GM18858 (cell line): ENCODE results near the gene UMAD1.
A peak's percentile ranks its signal among the peaks of the same experiment; 100 is the strongest.
"Not testable (repeated sequence)": the region's sequence is repeated elsewhere in the genome, so short reads cannot be mapped to it uniquely, and the experiment has no call there.

Source experiments
- ATAC-seq: cut with Tn5 transposase; IDR thresholded peaks from one replicate; pipeline ENCODE4 v1.9.1; 2021; ENCODE audit not compliant: unreplicated experiment

UMAD1 gene

GRCh38 chr7:7793921-7794320 is 153.4 kb downstream of the UMAD1 start:
- no peak for ATAC-seq

GRCh38 chr7:7795203-7795602 is 154.7 kb downstream of the UMAD1 start:
- ATAC-seq = no peak

- ATAC-seq = no peak
These were observed 155.1 kb downstream of the UMAD1 start for GRCh38 chr7:7795630-7796121.

- peak; percentile 68 for ATAC-seq
These were observed 158.0 kb downstream of the UMAD1 start for GRCh38 chr7:7798510-7798909.

DNA sequence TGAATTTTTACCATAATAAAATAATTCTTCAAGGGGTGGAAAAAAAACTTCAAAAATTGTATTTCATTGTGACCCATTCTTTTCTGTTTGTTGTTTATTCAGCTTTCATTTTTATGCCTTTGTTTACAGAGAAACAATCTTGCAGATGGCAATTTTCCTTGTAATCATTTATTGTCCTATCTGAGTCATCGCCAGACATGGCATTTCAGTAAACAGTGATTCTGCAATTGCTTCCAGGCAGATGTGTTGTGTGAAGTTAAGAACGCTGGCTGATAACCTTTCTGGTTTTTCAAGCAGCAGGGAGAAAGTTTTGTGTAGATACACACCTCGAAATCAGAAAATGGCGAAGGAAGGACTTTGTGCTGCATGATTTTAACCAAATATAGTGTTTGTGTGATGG is 158.6 kb downstream of the UMAD1 start:
- ATAC-seq = no peak

GRCh38 chr7:7802531-7802930 is 162.0 kb downstream of the UMAD1 start:
- ATAC-seq = no peak

- no peak for ATAC-seq
These were observed 163.2 kb downstream of the UMAD1 start for GRCh38 chr7:7803715-7804178.

- not testable (repeated sequence) for ATAC-seq
These were observed 164.3 kb downstream of the UMAD1 start for GRCh38 chr7:7804822-7805221.

GRCh38 chr7:7805511-7806153 is 165.1 kb downstream of the UMAD1 start:
- ATAC-seq = no peak

DNA sequence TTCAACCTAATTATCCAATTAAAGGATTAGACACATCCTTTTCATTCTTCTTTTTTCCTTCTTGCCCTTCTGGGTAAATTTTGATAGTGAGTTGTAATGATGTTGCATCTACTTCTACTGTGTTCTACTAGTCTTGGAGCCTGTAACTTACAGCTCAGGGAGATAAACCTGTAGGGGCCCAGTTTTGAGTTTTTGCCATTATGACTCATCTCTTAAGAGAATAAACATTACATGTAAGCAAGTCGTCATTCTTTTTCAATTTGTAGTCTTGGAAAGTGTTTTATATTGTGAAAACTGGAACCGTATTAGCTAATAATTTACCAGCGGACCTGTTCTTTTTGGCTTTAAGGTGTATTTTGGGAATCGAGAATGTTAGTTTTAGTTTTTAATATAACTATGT is 167.6 kb downstream of the UMAD1 start:
- no peak for ATAC-seq

DNA sequence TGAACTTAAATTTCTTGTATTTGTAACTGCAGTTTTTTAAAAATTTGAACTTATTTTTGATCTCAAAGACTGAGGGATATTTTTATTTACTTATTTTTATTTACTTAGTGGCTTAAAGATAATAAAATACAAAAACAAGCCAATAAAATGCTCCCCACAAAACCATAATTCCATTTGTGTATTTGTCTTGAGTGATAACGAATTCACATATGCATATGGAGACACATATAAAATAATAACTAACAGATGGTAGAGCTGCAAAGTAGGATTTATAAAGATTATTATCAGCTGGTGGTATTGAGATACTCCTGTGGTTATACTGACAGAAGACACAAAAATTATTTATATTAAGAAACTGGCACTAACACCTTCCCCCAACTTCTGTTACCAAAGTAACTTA is 168.1 kb downstream of the UMAD1 start:
- ATAC-seq = no peak

DNA sequence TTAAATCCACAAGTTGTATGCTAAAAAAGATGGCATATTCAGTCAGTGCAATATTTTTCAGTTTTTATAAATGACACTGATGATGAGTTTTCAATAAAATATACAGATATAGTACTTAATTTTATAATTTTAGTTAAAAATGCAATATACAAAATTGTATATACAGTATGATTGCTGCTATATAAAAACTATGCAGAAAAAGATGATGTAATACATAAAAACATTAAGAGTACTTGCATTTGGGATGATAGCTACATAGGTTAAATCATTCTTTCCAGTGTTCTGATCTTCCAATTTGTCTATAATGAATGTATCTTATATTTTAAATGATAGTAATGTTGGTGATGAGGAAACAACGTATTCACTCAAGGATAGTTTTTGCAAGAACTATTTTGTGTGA is 169.8 kb downstream of the UMAD1 start:
- ATAC-seq = no peak

GRCh38 chr7:7810826-7811225 is 170.3 kb downstream of the UMAD1 start:
- ATAC-seq = no peak

GRCh38 chr7:7812112-7812511 is 171.6 kb downstream of the UMAD1 start:
- ATAC-seq = no peak

- no peak for ATAC-seq
These were observed 174.8 kb downstream of the UMAD1 start for GRCh38 chr7:7815395-7815794.

- ATAC-seq = peak; percentile 37
These were observed 175.5 kb downstream of the UMAD1 start for GRCh38 chr7:7816084-7816483.

GRCh38 chr7:7816816-7817536 is 176.4 kb downstream of the UMAD1 start:
- ATAC-seq = no peak

DNA sequence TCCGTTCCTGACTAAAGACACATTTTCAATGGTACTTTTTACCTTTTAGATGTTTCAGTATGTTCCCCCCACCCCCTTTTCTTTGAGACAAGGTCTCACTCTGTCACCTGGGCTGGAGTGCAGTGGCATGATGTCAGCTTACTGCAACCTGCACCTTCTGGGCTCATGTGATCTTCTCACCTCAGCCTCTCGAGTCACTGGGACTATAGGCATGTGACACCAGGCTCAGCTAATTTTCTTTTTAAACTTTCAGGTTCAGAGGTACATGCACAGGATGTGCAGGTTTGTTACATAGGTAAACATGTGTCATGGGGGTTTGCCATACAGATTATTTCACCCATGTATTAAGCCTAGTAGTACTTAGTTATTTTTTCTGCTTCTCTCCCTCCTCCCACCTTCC is 177.2 kb downstream of the UMAD1 start:
- ATAC-seq = no peak

- ATAC-seq = not testable (repeated sequence)
These were observed 177.6 kb downstream of the UMAD1 start for GRCh38 chr7:7818179-7818578.

GRCh38 chr7:7819442-7820247 is 179.1 kb downstream of the UMAD1 start:
- ATAC-seq = no peak

DNA sequence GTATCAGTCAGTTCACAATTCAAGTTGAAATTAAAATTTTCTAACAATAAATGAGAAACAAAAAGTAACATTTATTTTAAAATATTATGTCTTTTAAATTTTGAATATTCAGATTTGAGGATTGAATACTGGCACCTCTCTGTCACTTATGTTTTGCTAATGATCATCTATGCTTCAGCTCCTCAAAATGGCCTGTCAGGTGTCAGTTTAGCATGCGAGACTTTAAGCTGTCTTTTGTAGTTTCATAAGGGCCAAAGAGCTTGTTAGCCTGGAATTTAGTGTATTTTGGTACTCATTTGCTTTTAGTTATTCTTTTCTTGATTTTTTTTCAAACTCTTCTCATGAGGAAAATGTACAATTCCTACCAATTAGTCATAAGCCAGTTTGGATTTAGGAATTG is 179.9 kb downstream of the UMAD1 start:
- ATAC-seq = no peak

DNA sequence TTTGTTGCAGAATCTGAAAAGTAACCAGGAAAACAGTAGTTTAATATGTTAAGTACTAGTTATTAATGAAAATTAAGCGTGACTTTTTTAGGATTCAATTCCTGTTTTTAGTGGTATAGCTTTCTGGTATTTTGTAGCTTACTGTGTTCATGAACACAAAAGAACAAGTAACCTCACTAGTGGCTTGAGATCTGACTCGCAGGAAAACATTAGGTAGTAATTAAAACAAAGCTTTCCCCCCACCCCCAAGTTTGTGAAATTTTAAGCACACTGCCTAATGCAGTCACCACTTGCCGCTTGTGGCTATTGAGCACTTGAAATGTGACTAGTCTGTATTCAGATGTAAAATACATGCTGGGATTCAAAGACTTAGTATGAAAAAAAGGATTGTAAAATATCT is 180.4 kb downstream of the UMAD1 start:
- peak; percentile 27 for ATAC-seq
